A549 (cell line): ENCODE results near the gene CBFA2T2. TPM values are rescaled to one million over a fixed set of nuclear protein-coding genes. Genes with fewer than 3 reads are reported as not detected.

Experiments used
- ATAC-seq, 2 experiments: fragments of 200-7000 bp in 1 of 2; fragments of >200 bp in 1 of 2; cut with Nextera tagmentation in 1 of 2; cut with Tn5 transposase in 1 of 2; 3 replicates each; pipeline versions ENCODE4 v1.8.0 to v1.9.1; 2018 to 2020; ENCODE audit warnings: mild to moderate bottlenecking in 1 of 2, moderate library complexity in 1 of 2
- CTCF ChIA-PET: fragments of 300-600 bp; sonication (Branson Sonifier 250); formaldehyde crosslinking; extraction: SDS; loops from one replicate; lab custom pipeline; 2021; ENCODE audit warnings: antibody characterized with exemption, inconsistent platforms; lab: Yijun Ruan, JAX
- POLR2A ChIA-PET: fragments of 350-600 bp; formaldehyde crosslinking; extraction: SDS; loops from one replicate; lab custom pipeline; 2021; ENCODE audit warnings: antibody characterized with exemption, inconsistent platforms; lab: Yijun Ruan, JAX
- DNase-seq, 2 experiments: peaks; one replicate each; pipeline versions ENCODE4 v3.0.0 to v3.0.0-alpha.2; 2011 to 2016; ENCODE audit warnings: low read depth in 1 of 2, low spot score in 1 of 2
- FAIRE-seq: peaks from 2 replicates; lab custom pipeline; 2011; peaks lifted over from hg19 to GRCh38; lab: Jason Lieb, UNC
- H3K27ac ChIP-seq, 2 experiments: fragments of >200 bp; sonication (Bioruptor Twin); formaldehyde crosslinking; 3 replicates each; pipeline ENCODE4 v1.5.1; 2016 to 2017
- H3K4me1 ChIP-seq: fragments of >200 bp; sonication (Bioruptor Twin); formaldehyde crosslinking; 3 replicates; pipeline ENCODE4 v1.6.1; 2016
- H3K4me2 ChIP-seq: fragments of >200 bp; sonication (Bioruptor Twin); formaldehyde crosslinking; 3 replicates; pipeline ENCODE4 v1.6.1; 2016
- H3K4me3 ChIP-seq: fragments of >200 bp; sonication (Bioruptor Twin); formaldehyde crosslinking; 3 replicates; pipeline ENCODE4 v1.5.1; 2016
- H3K9me3 ChIP-seq: fragments of >200 bp; sonication (Bioruptor Twin); formaldehyde crosslinking; 3 replicates; pipeline ENCODE4 v1.6.1; 2016
- BCL3 ChIP-seq: fragments of >200 bp; sonication (Bioruptor Twin); formaldehyde crosslinking; IDR thresholded peaks from 3 replicates; pipeline ENCODE4 v1.6.1; 2016
- CBX8 ChIP-seq: fragments of 200-600 bp; sonication (generic); IDR thresholded peaks from 2 replicates; pipeline ENCODE4 v1.6.1; 2016
- CEBPB ChIP-seq, 2 experiments: fragments of >200 bp in 1 of 2; sonication (Bioruptor Twin) in 1 of 2; formaldehyde crosslinking in 1 of 2; IDR thresholded peaks; 2 replicates each; pipeline ENCODE4 v1.6.1; 2012 to 2016
- CHD2 ChIP-seq: fragments of 150-350 bp; IDR thresholded peaks from 2 replicates; pipeline ENCODE4 v1.6.1; 2014; ENCODE audit warnings: low read length; ENCODE audit not compliant: partially characterized antibody
- CTCF ChIP-seq: fragments of >200 bp; sonication (Bioruptor Twin); formaldehyde crosslinking; IDR thresholded peaks from 3 replicates; pipeline ENCODE4 v1.5.1; 2016
- E2F6 ChIP-seq: IDR thresholded peaks from 2 replicates; pipeline ENCODE4 v1.6.1; 2012; ENCODE audit warnings: low read depth, borderline replicate concordance
- ELK1 ChIP-seq: fragments of 150-350 bp; IDR thresholded peaks from 2 replicates; pipeline ENCODE4 v1.6.1; 2014; ENCODE audit warnings: low read depth, mild to moderate bottlenecking, low read length
- ESRRA ChIP-seq: fragments of 150-350 bp; IDR thresholded peaks from 2 replicates; pipeline ENCODE4 v1.6.1; 2014; ENCODE audit warnings: mild to moderate bottlenecking, low read length, borderline replicate concordance
- HEYL ChIP-seq: fragments of 250-450 bp; sonication (Bioruptor Pico); IDR thresholded peaks from 2 replicates; pipeline ENCODE4 v1.8.0; 2021; ENCODE audit warnings: mild to moderate bottlenecking, moderate library complexity
- HOXB13 ChIP-seq: fragments of 250-450 bp; sonication (Bioruptor Pico); IDR thresholded peaks from 2 replicates; pipeline ENCODE4 v1.5.0; 2020; ENCODE audit warnings: low read depth, mild to moderate bottlenecking, moderate library complexity
- JUN ChIP-seq, 2 experiments: fragments of >200 bp; sonication (Bioruptor Twin); formaldehyde crosslinking; IDR thresholded peaks; 2 replicates in 1 of 2; 3 replicates in 1 of 2; pipeline ENCODE4 v1.6.1; 2016 to 2017
- JUNB ChIP-seq: fragments of >200 bp; sonication (Bioruptor Twin); formaldehyde crosslinking; IDR thresholded peaks from 2 replicates; pipeline ENCODE4 v1.6.1; 2016
- KDM1A ChIP-seq: fragments of 200-600 bp; sonication (generic); IDR thresholded peaks from 2 replicates; pipeline ENCODE4 v1.6.1; 2016; ENCODE audit warnings: low read depth, mild to moderate bottlenecking
- MAFK ChIP-seq: fragments of 450-650 bp; IDR thresholded peaks from 2 replicates; pipeline ENCODE4 v1.6.1; 2014; ENCODE audit not compliant: partially characterized antibody
- MAX ChIP-seq: IDR thresholded peaks from 2 replicates; pipeline ENCODE4 v1.6.1; 2012
- PBX3 ChIP-seq: IDR thresholded peaks from 2 replicates; pipeline ENCODE4 v1.6.1; 2012
- PHF8 ChIP-seq: fragments of 200-600 bp; sonication (generic); IDR thresholded peaks from 2 replicates; pipeline ENCODE4 v1.6.1; 2016; ENCODE audit warnings: low read depth, mild to moderate bottlenecking, antibody characterized with exemption, moderate library complexity, borderline replicate concordance
- POLR2A ChIP-seq: IDR thresholded peaks from 2 replicates; pipeline ENCODE4 v1.6.1; 2012; ENCODE audit warnings: mild to moderate bottlenecking, low read length
- POLR2AphosphoS2 ChIP-seq: conservative IDR thresholded peaks from 2 replicates; pipeline ENCODE4 v1.6.1; 2012; ENCODE audit warnings: low read length, improper control_type of control experiment, inconsistent platforms
- TP53 ChIP-seq: fragments of 250-450 bp; sonication (Bioruptor Pico); IDR thresholded peaks from 2 replicates; pipeline ENCODE4 v1.5.0; 2021; ENCODE audit warnings: mild to moderate bottlenecking, moderate library complexity
- USF2 ChIP-seq: fragments of 450-650 bp; IDR thresholded peaks from 2 replicates; pipeline ENCODE4 v1.6.1; 2014; ENCODE audit warnings: antibody characterized with exemption
- WGBS: methylation state at CpG from one replicate; pipeline ENCODE4 v1.1.6; 2017; ENCODE audit errors: missing lambda C conversion rate; 5-methylcytosine and 5-hydroxymethylcytosine counted together
- polyA plus RNA-seq, 4 experiments: library from polyadenylated mRNA; depleted of rRNA in 3 of 4; stranded (reverse); fragments of >200 nt; fragmentation: RNase III in 1 of 4; extraction: RNeasy Plus Mini Kit Qiagen cat#74134 plus additional on column Dnase treatment in 1 of 4; gene quantifications; 2 replicates in 3 of 4; 3 replicates in 1 of 4; pipeline ENCODE4 v1.2.3, GENCODE V29; 2011 to 2017

CBFA2T2 gene
- polyA plus RNA-seq, 2 of the 4 experiments (the other 2 are of a cell fraction), result 6.8 to 9.4 TPM

- ATAC-seq, result peak; percentile 95 to 98
- 7% methylated on average over 24 of the region's 36 CpGs for WGBS
- peak overlapping the region; percentile 75 for H3K4me3 ChIP-seq
- TF ChIP-seq MAX (peak; percentile 79), CHD2 (no peak), POLR2A (peak; percentile 95), USF2 (peak; percentile 82), HOXB13 (CRISPR knock-in tag) (0 out of 2 replicates have a peak, but pooled peaks have one; percentile 42), E2F6 (peak; percentile 64; the same call in 1 of the 2 replicates), BCL3 (peak; percentile 84; the same call in 2 of the 3 replicates), PHF8 (peak; percentile 97; the same call in 1 of the 2 replicates), JUN (IDR thresholded peaks at IDR 0.05) (peak in 1 of 2 experiments; percentile 81; a peak in 2 of 5 replicates), JUNB (no peak)
- CTCF ChIA-PET, result interaction anchor here (1.1 kb wide), 1 partner anchor 32 kb away, joined by 6 read pairs; no protein-coding TSS in a partner anchor
- H3K4me1 ChIP-seq, result peaks cover 14% of the 10 kb centered on the region
- peak overlapping the region; percentile 87 to 90 for H3K27ac ChIP-seq
- FAIRE-seq, result no peak
- DNase-seq, result peak; percentile 94 to 97
- POLR2A ChIA-PET, result interaction anchor here (0.5 to 2.5 kb wide), 26 partner anchors 11 to 758 kb away, joined by 3 to 10 read pairs (median 4); partner anchors contain the start of genes CDK5RAP1, CHMP4B, SNTA1 and ZNF341
- H3K9me3 ChIP-seq, result no peaks in the 10 kb centered on the region
- peak overlapping the region; percentile 93 for H3K4me2 ChIP-seq
Measured at GRCh38 chr20:33489495-33490022, 337 bp upstream of the CBFA2T2 start.

- TF ChIP-seq CEBPB (IDR thresholded peaks at IDR 0.05) (no peak), ELK1 (no peak), CHD2 (no peak), POLR2AphosphoS2 (no peak)
- DNase-seq, result no peak
- no peak for FAIRE-seq
- peak overlapping the region; percentile 92 for H3K4me2 ChIP-seq
- no peak for ATAC-seq
- CTCF ChIA-PET, result interaction anchor here (0.7 to 1.2 kb wide), 2 partner anchors 75 to 163 kb away, joined by 4 read pairs; no protein-coding TSS in a partner anchor
- POLR2A ChIA-PET, result interaction anchor here (1.1 to 2.5 kb wide), 6 partner anchors 10 to 241 kb away, joined by 3 to 10 read pairs (median 8); partner anchors contain the start of genes CDK5RAP1, SNTA1 and ZNF341
- WGBS, result 45% methylated on average over 8 of the region's 8 CpGs
- H3K27ac ChIP-seq, result peak overlapping the region; percentile 78 to 87
- peaks cover 14% of the 10 kb centered on the region for H3K4me1 ChIP-seq
- H3K4me3 ChIP-seq, result peak overlapping the region; percentile 75
- H3K9me3 ChIP-seq, result no peaks in the 10 kb centered on the region
Measured at GRCh38 chr20:33490934-33491656, 1.2 kb downstream of the CBFA2T2 start.

- CTCF ChIA-PET, result interaction anchor here (0.7 kb wide), 1 partner anchor 29 kb away, joined by 3 read pairs; no protein-coding TSS in a partner anchor
- TF ChIP-seq ESRRA, result no peak
- no peak for TF ChIP-seq POLR2AphosphoS2
- TF ChIP-seq POLR2A, result no peak
- no peak for TF ChIP-seq HEYL (CRISPR knock-in tag)
- no peak for TF ChIP-seq MAFK
- TF ChIP-seq KDM1A, result no peak
- no peak for TF ChIP-seq PBX3
- TF ChIP-seq TP53 (CRISPR knock-in tag), result no peak
- no peak for TF ChIP-seq CBX8
- TF ChIP-seq CTCF, result no peak
Measured at GRCh38 chr20:33493076-33493766, 3.3 kb downstream of the CBFA2T2 start.

More at GRCh38 chr20:33493076-33493766, 3.3 kb downstream of the CBFA2T2 start:
- ATAC-seq (no peak), FAIRE-seq (no peak), DNase-seq (no peak)
- Histone ChIP-seq H3K4me1 (peaks cover 14% of the 10 kb centered on the region), H3K9me3 (no peaks in the 10 kb centered on the region), H3K4me2 (no peak overlapping the region), H3K27ac (no peak overlapping the region), H3K4me3 (no peak overlapping the region)
- POLR2A ChIA-PET, result no interaction called here
- 97% methylated on average over 15 of the region's 15 CpGs for WGBS
